Activated CD4-positive, alpha-beta memory T cell treated with anti-CD3 and anti-CD28 coated beads for 36 hours (primary cell): Measurements from ENCODE around the gene TMEM185B. TPM values are rescaled to one million over a fixed set of nuclear protein-coding genes. Genes with fewer than 3 reads are reported as not detected.

ENCODE experiments used
- CTCF ChIA-PET: fragments of 350-600 bp; sonication (Branson Sonifier 250); formaldehyde crosslinking; loops from one replicate; lab custom pipeline; 2021; ENCODE audit warnings: antibody characterized with exemption, inconsistent platforms; lab: Charles Lee
- POLR2A ChIA-PET: fragments of 350-600 bp; sonication (Branson Sonifier 250); formaldehyde crosslinking; loops from one replicate; lab custom pipeline; 2021; ENCODE audit warnings: antibody characterized with exemption; lab: Charles Lee
- DNase-seq: peaks from one replicate; pipeline ENCODE4 v3.0.0-alpha.2; 2020
- H3K27ac Mint-ChIP-seq: one replicate; pipeline ENCODE4 v1.8.0; 2021; ENCODE audit warnings: mixed read lengths
- H3K27me3 Mint-ChIP-seq: one replicate; pipeline ENCODE4 v1.8.0; 2021; ENCODE audit warnings: mixed read lengths
- H3K36me3 Mint-ChIP-seq: one replicate; pipeline ENCODE4 v1.8.0; 2021; ENCODE audit warnings: mixed read lengths
- H3K4me1 Mint-ChIP-seq: one replicate; pipeline ENCODE4 v1.8.0; 2021; ENCODE audit warnings: low read depth, mixed read lengths
- H3K4me3 Mint-ChIP-seq: one replicate; pipeline ENCODE4 v1.8.0; 2021; ENCODE audit warnings: mild to moderate bottlenecking, mixed read lengths
- H3K9me3 Mint-ChIP-seq: one replicate; pipeline ENCODE4 v1.8.0; 2021; ENCODE audit warnings: mixed read lengths
- intact Hi-C: fragments of 100-400 bp; cut with micrococcal nuclease; formaldehyde crosslinking; loops from one replicate; pipeline ENCODE4 v1.15.1; 2023
- total RNA-seq, 2 experiments: library from RNA; stranded (reverse); gene quantifications; one replicate each; pipeline ENCODE4 v1.2.3, GENCODE V29; 2021

The TMEM185B gene
- total RNA-seq, 2 experiments from 2014 or later = 19.4 to 19.7 TPM

DNA sequence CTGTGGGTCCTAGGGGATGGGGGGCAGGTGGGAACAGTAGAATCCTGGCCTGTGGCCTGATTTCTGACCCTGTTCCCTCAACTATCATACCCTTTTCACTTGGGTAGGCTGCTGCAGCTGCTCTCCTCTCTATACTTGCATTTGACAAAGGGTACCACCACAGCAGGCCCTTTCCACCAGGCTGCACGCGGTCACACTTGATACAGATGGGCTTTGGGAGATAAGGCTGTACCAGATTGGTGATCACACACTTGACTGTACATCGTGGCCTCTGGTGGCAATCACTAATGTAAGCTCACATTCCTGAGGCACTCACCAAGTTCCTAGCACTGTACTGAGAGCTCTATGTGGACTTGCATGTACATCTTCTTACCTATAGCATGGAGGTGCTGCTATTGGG lies 27.9 kb upstream of the TMEM185B start:
- Mint-ChIP-seq H3K4me1 (peaks cover 29% of the 10 kb centered on the region), H3K36me3 (peaks cover 8% of the 10 kb centered on the region), H3K27ac (no peak overlapping the region), H3K4me3 (no peak overlapping the region), H3K27me3 (peaks cover 7% of the 10 kb centered on the region), H3K9me3 (no peaks in the 10 kb centered on the region)
- intact Hi-C loops = no loop called here
- ChIA-PET CTCF (interaction anchor here (0.6 to 2.6 kb wide), 5 partner anchors 15 to 248 kb away, joined by 3 to 20 read pairs (median 4); no protein-coding TSS in a partner anchor), POLR2A (interaction anchor here (1.7 kb wide), 1 partner anchor 18 kb away, joined by 4 read pairs; no protein-coding TSS in a partner anchor)
- DNase-seq = no peak

- ChIA-PET POLR2A (interaction anchor here (1.7 kb wide), 1 partner anchor 18 kb away, joined by 4 read pairs; no protein-coding TSS in a partner anchor), CTCF (interaction anchor here (2.5 to 2.6 kb wide), 2 partner anchors 63 to 75 kb away, joined by 15 to 20 read pairs; no protein-coding TSS in a partner anchor)
- H3K27me3 Mint-ChIP-seq = peaks cover 7% of the 10 kb centered on the region
- H3K4me1 Mint-ChIP-seq = peaks cover 25% of the 10 kb centered on the region
- H3K27ac Mint-ChIP-seq = no peak overlapping the region
- intact Hi-C loops = no loop called here
- DNase-seq = no peak
- H3K4me3 Mint-ChIP-seq = no peak overlapping the region
- no peaks in the 10 kb centered on the region for H3K9me3 Mint-ChIP-seq
- peaks cover 6% of the 10 kb centered on the region for H3K36me3 Mint-ChIP-seq
Measured at GRCh38 chr2:120250640-120251039, 27.4 kb upstream of the TMEM185B start.

- Mint-ChIP-seq H3K4me3 (no peak overlapping the region), H3K9me3 (peaks cover 8% of the 10 kb centered on the region), H3K27ac (no peak overlapping the region), H3K36me3 (no peaks in the 10 kb centered on the region), H3K27me3 (peaks cover 7% of the 10 kb centered on the region), H3K4me1 (peaks cover 6% of the 10 kb centered on the region)
- CTCF ChIA-PET = interaction anchor here (1.5 kb wide), 1 partner anchor 65 kb away, joined by 4 read pairs; no protein-coding TSS in a partner anchor
- no peak for DNase-seq
- intact Hi-C loops = no loop called here
- POLR2A ChIA-PET = no interaction called here
Measured at GRCh38 chr2:120247851-120248250, 24.7 kb upstream of the TMEM185B start.

- Mint-ChIP-seq H3K27ac (no peak overlapping the region), H3K4me1 (peaks cover 2% of the 10 kb centered on the region), H3K36me3 (no peaks in the 10 kb centered on the region), H3K4me3 (no peak overlapping the region), H3K27me3 (peaks cover 7% of the 10 kb centered on the region), H3K9me3 (peaks cover 8% of the 10 kb centered on the region)
- CTCF ChIA-PET = interaction anchor here (1.5 kb wide), 1 partner anchor 66 kb away, joined by 4 read pairs; no protein-coding TSS in a partner anchor
- DNase-seq = no peak
- POLR2A ChIA-PET = interaction anchor here (1.0 kb wide), 1 partner anchor 69 kb away, joined by 3 read pairs; no protein-coding TSS in a partner anchor
- intact Hi-C loops = no loop called here
Measured at GRCh38 chr2:120246546-120247300, 23.5 kb upstream of the TMEM185B start.

GRCh38 chr2:120245520-120246332 lies 22.5 kb upstream of the TMEM185B start:
- intact Hi-C loops = no loop called here
- Mint-ChIP-seq H3K27me3 (peaks cover 7% of the 10 kb centered on the region), H3K4me1 (no peaks in the 10 kb centered on the region), H3K4me3 (no peak overlapping the region), H3K27ac (no peak overlapping the region), H3K36me3 (no peaks in the 10 kb centered on the region), H3K9me3 (peaks cover 8% of the 10 kb centered on the region)
- DNase-seq = no peak
- POLR2A ChIA-PET = no interaction called here
- CTCF ChIA-PET = no interaction called here

DNA sequence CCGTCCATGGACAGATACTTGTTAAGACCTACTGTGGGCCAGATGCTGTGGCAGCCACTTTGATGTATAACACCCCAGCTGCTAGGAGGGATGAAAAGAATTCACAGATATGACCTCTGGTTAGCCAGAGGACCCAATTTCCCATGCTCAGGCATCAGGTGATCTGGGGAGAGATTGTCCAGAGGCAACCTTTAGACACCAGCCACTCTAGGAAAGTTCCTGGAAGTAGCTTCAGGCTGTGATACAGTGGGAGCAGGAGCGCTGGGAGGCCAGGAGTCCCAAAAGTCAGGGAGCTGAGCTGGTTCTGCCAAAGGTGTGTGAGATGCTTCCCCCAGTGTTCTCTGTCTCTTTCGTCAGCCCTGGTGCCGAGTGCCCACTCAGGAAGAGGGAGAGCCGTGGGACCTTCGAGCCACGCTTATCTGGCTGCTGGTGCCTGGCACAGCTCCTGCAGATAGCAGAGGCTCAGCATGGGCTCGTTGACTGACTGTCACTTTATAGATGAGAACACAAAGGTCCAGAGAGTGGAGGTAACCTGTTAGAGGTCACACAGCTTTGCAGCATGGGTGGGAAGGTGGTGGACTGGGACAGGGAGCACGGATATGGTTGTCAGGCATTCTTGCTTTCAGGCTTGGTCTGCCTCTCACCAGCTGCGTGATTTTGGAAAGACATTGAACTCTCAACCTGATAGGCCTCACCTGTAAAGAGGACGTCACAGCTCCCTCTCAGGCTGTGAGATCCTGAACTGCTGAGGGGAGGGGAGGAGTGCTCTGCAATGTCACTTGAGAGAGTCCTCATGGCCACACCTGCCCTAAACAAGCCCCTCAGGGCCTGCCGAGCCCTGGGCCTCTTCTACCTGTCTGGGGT lies 21.7 kb upstream of the TMEM185B start:
- no peaks in the 10 kb centered on the region for H3K36me3 Mint-ChIP-seq
- no peak overlapping the region for H3K4me3 Mint-ChIP-seq
- intact Hi-C loops = no loop called here
- POLR2A ChIA-PET = no interaction called here
- no peaks in the 10 kb centered on the region for H3K4me1 Mint-ChIP-seq
- no peak for DNase-seq
- H3K27ac Mint-ChIP-seq = no peak overlapping the region
- H3K9me3 Mint-ChIP-seq = peaks cover 8% of the 10 kb centered on the region
- CTCF ChIA-PET = no interaction called here
- peaks cover 7% of the 10 kb centered on the region for H3K27me3 Mint-ChIP-seq

DNA sequence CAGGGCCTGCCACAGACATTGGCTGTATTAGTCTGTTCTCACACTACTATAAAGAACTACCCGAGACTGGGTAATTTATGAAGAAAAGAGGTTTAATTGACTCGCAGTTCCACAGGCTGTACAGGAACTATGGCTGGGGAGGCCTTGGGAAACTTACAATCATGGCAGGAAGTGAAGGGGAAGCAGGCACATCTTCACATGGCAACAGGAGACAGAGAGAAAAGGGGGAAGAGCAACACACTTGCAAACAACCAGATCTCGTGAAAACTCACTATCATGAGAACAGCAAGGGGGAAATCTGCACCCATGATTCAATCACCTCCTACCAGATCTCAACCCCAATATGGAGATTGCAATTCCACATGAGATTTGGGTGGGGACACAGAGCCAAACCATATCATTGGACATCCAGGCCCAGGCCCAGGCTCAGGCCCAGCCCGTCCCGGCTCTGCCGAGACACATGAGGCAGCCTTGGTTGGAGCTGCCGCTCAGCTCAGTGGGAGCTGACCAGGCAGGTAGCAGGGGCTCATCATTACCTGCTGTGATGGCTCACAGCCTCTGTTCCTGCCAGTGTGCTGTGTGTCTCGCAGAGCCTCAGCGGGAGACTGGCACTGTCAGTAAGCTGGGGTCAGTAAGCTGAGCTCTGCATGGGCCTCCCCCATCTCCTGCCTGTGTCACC lies 20.8 kb upstream of the TMEM185B start:
- Mint-ChIP-seq H3K9me3 (peaks cover 8% of the 10 kb centered on the region), H3K4me3 (no peak overlapping the region), H3K27me3 (peaks cover 7% of the 10 kb centered on the region), H3K4me1 (no peaks in the 10 kb centered on the region), H3K27ac (no peak overlapping the region), H3K36me3 (no peaks in the 10 kb centered on the region)
- no peak for DNase-seq
- intact Hi-C loops = no loop called here
- ChIA-PET CTCF (no interaction called here), POLR2A (interaction anchor here (1.1 kb wide), 1 partner anchor 12 kb away, joined by 4 read pairs; no protein-coding TSS in a partner anchor)

DNA sequence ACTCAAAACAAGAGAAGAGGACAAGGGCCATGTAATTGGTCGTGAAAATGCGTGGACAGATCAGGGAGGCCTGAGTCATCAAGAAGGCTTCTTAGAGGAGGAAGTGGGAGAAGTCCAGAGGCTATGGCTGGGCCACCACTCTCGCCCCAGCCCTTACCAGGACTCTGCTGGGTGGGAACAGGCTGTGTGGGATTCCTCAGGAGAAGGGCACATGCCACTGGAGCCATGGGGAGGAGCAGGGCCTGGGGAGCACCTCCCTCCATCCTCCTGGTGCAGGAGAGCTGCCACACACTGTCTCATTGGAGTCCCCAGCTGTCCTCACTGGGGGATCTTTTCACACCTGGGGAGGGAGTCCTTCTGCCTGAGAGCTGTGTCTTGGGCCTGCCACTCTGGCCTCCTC lies 20.0 kb upstream of the TMEM185B start:
- Mint-ChIP-seq H3K27ac (no peak overlapping the region), H3K4me3 (no peak overlapping the region), H3K36me3 (no peaks in the 10 kb centered on the region), H3K4me1 (no peaks in the 10 kb centered on the region), H3K27me3 (peaks cover 4% of the 10 kb centered on the region), H3K9me3 (peaks cover 8% of the 10 kb centered on the region)
- intact Hi-C loops = no loop called here
- ChIA-PET CTCF (no interaction called here), POLR2A (interaction anchor here (1.1 kb wide), 1 partner anchor 11 kb away, joined by 4 read pairs; no protein-coding TSS in a partner anchor)
- DNase-seq = no peak

DNA sequence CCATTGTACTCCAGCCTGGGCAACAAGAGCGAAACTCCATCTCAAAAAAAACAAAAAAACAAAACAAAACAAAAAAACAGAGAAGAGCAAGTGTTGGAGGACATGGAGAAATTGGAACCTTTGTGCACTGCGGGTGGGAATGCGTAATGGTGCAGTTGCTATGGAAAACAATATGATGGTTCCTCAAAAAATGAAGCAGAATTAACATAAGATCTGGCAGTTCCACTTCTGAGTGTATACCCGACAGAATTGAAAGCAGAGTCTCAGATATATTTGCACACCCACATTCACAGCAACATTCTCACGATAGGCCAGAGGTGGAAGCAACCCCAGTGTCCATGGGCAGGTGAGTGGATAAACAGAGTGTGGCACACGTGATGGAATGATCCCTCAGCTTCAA lies 18.5 kb upstream of the TMEM185B start:
- Mint-ChIP-seq H3K9me3 (peaks cover 8% of the 10 kb centered on the region), H3K4me1 (no peaks in the 10 kb centered on the region), H3K36me3 (no peaks in the 10 kb centered on the region), H3K27me3 (no peaks in the 10 kb centered on the region), H3K4me3 (no peak overlapping the region), H3K27ac (no peak overlapping the region)
- ChIA-PET CTCF (no interaction called here), POLR2A (no interaction called here)
- DNase-seq = no peak
- intact Hi-C loops = no loop called here

DNA sequence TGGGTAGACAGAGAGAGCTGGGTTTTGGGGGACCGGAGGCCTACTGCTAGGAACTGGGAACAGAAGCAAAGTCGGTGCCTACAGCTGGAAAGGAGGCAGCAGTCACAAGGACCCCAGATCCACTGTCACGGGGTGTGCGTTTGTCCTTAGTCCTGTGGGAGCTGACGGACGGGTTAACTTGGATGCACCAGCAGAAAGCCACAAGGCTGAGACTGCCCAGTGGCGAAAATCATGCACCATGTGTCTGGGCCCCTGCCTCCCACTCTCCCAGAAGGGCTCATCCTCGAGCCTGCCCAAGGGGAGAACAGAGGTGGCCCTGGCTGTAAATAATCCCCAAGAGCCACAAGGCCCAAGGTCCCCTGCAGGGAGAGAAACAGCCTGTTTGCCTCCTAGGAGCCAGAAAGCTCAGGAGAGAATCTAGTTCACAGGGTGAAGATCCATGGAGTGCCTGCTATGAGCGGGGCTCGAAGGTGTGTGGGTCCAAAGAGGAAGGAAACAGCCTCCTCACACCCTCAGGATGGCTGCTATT lies 17.8 kb upstream of the TMEM185B start:
- DNase-seq = no peak
- intact Hi-C loops = no loop called here
- POLR2A ChIA-PET = interaction anchor here (0.9 kb wide), 1 partner anchor 15 kb away, joined by 3 read pairs; no protein-coding TSS in a partner anchor

More for the DNA sequence above, 17.8 kb upstream of the TMEM185B start:
- Mint-ChIP-seq H3K36me3 (no peaks in the 10 kb centered on the region), H3K9me3 (peaks cover 8% of the 10 kb centered on the region), H3K27me3 (no peaks in the 10 kb centered on the region), H3K27ac (no peak overlapping the region), H3K4me1 (no peaks in the 10 kb centered on the region), H3K4me3 (no peak overlapping the region)
- CTCF ChIA-PET = no interaction called here
